HG02763 (cell line): ENCODE results near the gene ADD2.
"Not testable (repeated sequence)": the region's sequence is repeated elsewhere in the genome, so short reads cannot be mapped to it uniquely, and the experiment has no call there.

Source experiments
- ATAC-seq: cut with Tn5 transposase; IDR thresholded peaks from one replicate; pipeline ENCODE4 v1.9.1; 2021; ENCODE audit warnings: mild to moderate bottlenecking, moderate library complexity; ENCODE audit not compliant: unreplicated experiment

Gene ADD2, protein sequence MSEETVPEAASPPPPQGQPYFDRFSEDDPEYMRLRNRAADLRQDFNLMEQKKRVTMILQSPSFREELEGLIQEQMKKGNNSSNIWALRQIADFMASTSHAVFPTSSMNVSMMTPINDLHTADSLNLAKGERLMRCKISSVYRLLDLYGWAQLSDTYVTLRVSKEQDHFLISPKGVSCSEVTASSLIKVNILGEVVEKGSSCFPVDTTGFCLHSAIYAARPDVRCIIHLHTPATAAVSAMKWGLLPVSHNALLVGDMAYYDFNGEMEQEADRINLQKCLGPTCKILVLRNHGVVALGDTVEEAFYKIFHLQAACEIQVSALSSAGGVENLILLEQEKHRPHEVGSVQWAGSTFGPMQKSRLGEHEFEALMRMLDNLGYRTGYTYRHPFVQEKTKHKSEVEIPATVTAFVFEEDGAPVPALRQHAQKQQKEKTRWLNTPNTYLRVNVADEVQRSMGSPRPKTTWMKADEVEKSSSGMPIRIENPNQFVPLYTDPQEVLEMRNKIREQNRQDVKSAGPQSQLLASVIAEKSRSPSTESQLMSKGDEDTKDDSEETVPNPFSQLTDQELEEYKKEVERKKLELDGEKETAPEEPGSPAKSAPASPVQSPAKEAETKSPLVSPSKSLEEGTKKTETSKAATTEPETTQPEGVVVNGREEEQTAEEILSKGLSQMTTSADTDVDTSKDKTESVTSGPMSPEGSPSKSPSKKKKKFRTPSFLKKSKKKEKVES

DNA sequence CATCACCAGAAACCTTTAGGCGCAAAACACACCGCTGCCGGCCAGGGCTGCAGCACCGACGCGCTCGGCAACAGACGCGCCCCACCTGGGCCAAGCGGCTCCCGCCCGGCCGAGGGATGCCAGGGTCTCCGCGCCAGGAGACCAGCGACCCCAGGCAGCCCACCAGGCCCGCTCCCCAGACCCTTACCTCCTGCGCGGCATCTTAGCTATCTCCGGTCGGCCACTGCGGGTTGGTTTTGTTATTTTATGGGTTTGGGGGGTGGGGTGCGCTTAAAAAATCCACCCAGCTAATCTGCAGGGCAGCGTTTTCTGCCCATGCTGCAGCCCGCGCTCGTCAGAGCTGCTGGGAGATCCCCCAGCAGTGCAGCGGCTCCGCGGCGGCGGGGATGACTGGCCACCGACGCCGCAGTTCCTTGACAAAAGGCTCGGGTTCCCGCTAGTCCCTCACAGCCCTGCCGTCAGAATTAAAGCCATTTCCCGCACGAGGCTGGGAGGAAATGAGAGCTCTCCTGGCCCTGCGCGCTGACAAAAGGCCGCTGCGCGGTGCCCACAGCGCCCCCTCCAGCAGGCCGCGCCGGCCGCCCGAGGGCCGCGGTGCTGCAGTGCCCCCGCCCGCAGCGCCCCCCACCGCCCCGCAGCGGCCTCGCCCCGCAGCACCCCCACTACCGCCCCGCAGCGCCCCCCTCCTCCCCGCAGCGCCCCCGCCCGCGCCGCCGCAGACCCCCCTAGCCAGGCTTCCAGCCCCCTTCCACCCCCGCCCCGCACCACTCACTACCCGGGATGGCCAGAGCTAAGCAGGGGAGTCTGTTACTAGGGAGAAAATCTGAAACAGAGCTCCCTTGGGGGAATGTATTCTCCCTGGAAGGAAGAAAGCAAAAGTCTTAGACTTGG, at the start of gene ADD2:
Gene ADD2, minus strand, starts transcription at position 502 of the 891 bp plus-strand sequence. CDS start 61,792 bp downstream, outside the sequence.
- no peak for ATAC-seq

DNA sequence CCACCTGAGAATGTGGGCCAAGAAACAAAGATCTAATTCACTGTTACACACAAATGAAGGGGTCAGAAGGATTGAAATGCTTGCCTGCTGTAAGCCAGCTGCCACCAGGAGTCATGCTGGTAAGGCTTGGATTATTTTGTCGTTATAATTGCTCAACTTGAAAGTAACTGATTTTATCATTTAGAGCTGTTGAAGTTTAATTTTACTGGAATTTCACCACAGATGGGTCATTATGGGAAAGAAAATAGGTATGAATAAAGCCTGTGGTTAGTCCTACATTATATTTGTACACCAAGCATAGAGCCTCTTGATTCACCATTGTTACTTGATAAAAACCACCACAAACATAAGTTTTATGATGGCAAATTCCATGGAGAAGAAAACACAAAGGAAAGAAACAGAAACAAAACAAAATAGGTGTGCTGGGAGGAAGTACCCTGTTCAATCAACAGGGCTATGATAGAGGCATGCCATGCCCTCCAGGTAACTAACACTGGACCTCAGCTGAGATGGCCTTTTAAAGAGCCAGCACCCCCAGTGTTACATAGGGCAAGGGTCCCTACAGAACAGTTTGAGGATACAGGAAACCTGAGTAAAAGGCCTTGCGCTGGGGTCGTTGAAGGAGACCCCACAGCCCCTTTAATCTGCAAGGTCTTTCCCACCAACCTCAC, 49.4 kb upstream of the ADD2 start:
- ATAC-seq = no peak

DNA sequence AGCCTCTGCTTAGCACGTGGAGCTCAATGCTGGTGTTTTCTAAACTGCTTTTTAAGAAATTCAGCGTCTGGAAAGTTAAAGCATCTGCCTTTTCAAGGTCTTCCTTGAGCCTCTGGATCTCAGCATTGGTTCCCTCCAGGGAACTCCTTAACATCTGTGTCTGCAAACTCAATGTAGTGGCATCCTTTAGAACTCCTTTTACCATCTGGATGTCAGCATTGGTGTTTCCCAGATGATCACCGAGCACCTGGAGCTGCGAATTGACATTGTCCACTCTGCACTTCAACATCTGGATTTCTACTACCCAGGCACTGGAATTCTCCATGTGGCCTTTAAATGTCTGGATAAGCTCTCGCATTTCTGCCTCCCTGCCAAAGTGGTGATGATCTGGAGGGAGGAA, 48.7 kb upstream of the ADD2 start:
- no peak for ATAC-seq

DNA sequence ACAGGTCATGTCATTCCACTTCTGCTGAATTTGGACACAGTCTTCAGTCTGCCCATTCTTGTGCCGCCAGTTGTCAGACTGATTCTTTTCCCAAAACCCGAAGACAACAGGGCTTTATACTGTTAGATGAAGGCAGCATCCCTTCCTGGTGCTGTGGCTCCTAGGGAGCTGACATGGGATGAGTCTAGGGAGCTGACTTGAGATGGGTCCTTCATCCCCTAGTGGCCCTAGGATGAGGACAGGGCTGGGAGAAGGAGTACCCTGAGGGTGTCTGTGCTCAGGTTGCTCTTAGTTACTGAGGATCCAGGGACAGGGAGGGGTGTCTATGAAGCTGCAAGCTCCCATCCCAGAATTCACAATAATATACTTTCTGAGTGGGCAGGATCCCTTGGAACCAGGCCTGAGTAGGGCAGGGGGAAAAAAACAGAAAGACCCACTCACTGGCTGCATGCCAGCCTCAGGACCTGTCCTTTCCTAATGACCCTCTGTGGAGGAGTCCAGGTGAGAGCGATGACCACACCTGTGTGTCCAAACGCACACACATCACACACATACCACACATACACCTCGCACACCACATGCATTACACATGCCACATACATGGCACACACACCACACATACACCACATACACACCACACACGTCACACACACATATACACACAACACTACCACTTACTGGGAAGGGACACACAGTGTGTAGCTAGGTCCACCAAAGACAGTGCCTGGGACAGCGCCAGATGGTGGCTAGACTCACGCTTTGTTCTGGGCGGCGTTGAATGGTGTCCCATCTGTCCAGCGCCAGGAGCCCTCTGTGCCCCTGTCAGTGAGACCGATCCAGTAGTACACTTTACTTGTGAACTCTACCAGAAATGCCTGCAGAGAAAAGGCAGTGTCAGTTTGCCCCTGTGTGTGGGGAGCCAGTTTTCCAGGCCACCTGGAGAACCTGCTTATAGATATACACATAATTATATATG, 41.3 kb upstream of the ADD2 start:
- no peak for ATAC-seq

DNA sequence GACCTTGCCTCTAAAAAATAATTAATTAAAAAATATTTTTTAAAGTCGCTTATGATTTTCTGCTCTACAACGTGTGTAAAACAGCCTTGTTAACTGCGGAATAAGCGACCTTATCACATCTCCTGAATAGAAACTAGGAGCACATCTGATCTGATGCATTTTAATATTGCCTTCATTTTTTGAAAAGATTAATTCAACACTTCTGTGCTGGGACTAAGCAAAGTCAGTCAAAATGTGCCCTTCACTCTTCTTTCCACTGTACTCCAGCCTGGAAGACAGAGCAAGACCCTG, 39.8 kb upstream of the ADD2 start:
- ATAC-seq = no peak

DNA sequence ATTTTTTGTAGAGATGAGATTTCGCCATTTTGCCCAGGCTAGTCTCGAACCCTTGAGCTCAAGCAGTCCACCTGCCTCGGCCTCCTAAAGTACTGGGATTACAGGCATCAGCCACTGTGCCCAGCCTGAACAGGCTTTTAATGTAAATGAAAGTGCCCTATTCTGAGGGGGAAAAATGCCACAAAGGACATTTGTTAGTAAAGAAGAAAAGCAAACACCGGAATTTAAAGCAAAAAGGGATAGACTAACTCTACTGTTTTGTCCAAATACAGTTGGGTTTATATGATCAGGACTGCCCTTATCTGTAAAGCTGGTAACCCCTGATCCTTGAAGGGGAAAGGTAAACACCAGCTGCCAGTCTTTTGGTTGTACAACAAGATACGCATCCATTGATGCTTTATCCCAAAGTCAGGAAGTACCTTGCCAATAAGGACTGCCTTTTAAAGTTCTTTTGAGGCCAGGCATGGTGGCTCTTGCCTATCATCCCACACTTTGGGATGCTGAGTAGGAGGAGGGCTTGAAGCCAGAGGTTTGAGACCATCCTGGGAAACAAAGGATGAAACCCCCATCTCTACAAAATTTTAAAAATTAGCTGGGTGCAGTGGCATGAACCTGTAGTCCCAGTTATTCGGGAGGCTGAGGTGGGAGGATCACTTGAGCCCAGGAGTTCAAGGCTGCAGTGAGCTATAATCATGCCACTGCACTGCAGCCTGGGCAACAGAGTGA, 39.3 kb upstream of the ADD2 start:
- no peak for ATAC-seq

DNA sequence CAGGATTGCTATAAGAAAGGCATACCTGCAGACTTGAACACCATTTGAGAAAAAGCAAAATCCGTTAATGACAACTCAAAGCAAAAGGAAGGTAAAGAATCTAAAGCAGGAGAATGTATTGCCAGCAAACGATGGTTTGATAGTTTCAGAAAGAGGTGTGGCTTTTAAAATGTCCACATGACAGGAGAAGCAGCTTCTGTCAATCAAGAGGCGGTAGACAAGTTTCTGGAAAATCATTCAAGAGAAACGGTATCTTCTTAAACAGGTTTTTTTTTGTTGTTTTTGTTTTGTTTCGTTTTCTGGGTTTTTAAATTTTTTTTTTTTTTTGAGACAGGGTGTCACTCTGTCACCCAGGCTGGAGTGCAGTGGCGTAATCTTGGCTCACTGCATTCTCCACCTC, 38.6 kb upstream of the ADD2 start:
- no peak for ATAC-seq

DNA sequence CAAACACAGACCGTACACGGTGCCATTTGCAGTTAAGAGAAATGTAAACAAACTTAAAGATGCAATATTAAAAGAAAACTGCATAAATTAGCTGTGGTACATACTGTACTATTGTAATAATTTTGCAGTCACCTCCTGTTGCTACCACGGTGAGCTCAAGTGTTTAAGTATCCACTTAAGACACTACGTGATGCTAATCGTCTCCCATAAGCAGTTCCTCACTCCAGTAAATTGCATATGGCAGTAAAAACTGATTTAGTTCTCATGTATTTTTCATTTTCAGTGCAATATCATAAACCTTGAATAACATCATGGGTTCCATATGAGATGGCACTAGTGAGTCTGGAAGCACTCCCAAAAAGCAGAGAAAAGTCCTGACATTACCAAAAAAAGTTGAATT, 38.0 kb upstream of the ADD2 start:
- ATAC-seq = no peak

DNA sequence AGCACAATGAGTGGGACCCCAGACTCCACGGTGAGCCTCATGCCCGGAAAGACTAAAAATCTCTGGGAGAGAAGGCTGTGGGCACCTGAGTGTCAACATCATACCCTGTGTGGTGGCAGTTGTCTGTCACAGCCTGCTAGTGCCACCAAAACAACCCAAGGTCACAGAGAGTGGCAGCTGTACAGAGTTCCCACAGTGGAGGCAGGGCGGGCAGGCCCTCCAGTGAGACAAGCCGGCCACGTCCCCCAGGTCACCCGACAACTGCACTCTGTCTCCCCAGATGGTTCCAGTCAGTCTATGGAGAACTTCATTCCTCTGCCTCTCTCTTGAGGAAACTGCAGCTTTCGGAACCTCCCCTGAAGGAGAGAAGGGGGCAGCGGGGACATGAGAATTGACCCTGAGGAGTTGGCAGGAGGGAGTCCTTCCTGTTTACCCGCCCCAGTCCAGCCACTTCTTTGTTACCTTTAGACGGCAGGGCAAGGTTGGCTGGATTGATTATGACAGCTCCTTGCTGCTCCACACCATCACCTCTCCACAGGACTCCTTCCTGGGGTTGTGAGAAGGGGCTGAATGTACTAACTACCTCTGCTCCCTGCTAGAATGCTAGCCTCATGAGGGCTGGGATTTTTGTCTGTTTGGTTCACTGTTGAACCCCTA, 33.7 kb upstream of the ADD2 start:
- ATAC-seq = no peak

DNA sequence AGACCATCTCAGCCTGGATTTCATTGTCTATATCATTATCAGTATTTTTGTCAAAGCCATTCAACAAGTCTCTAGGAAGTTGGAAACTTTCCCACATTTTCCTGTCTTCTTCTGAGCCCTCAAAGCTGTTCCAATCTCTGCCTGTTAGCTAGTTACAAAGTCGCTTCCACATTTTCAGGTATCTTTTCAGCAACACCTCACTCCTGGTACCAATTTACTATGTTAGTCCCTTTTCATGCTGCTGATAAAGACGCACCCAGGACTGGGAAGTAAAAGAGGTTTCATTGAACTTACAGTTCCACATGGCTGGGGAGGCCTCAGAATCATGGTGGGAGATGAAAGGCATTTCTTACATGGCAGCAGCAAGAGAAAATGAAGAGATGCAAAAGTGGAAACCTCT, 31.7 kb upstream of the ADD2 start:
- ATAC-seq = no peak

DNA sequence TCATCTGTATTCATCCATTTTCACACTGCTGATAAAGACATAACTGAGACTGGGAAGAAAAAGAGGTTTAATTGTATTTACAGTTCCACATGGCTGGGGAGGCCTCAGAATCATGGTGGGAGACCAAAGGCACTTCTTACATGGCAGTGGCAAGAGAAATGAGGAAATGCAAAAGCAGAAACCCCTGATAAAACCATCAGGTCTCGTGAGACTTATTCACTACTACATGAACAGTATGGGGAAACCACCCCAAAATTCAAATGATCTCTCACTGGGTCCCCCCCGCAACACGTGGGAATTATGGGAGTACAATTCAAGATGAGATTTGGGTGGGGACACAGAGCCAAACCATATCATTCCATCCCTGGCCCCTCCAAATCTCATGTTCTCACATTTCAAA, 30.0 kb upstream of the ADD2 start:
- ATAC-seq = not testable (repeated sequence)

DNA sequence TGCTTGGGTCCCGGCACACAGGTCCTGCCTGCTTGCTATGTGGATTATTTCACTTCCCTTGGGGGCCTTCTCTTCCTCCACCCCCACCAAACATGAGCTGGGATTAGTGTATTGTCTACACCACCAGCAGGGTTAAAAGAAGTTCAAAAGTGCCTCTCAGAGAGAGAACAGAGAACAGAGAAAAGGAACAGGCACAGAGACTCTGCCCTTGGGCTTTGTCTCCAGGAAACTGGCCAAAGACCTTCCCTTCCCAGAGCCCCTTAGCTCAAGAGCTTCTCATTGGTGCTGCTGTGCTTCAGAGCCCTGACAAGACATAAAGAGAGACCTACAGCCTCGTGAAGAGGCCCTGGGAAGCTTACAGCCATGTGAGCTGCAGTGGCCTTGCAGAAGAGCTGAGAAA, 29.5 kb upstream of the ADD2 start:
- no peak for ATAC-seq

DNA sequence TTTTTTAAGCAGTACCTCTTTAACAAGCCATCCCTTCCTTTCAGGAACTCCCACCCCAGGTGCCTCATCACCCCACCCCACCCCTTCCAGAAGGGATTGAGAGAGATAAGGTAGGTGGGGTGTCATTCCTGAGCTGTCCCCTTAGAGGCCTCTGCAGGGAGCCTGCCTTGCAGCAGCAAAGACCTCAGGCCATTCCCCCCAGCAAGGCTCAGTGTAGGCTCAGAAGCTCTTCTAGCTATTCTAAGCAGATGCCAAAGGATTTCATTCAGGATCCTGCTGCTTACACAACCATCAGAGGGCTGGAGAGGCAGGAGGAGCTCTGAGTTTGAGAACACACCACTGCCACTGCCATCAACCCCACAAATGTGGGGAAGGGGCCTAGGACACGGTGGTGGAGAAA, 28.3 kb upstream of the ADD2 start:
- no peak for ATAC-seq

DNA sequence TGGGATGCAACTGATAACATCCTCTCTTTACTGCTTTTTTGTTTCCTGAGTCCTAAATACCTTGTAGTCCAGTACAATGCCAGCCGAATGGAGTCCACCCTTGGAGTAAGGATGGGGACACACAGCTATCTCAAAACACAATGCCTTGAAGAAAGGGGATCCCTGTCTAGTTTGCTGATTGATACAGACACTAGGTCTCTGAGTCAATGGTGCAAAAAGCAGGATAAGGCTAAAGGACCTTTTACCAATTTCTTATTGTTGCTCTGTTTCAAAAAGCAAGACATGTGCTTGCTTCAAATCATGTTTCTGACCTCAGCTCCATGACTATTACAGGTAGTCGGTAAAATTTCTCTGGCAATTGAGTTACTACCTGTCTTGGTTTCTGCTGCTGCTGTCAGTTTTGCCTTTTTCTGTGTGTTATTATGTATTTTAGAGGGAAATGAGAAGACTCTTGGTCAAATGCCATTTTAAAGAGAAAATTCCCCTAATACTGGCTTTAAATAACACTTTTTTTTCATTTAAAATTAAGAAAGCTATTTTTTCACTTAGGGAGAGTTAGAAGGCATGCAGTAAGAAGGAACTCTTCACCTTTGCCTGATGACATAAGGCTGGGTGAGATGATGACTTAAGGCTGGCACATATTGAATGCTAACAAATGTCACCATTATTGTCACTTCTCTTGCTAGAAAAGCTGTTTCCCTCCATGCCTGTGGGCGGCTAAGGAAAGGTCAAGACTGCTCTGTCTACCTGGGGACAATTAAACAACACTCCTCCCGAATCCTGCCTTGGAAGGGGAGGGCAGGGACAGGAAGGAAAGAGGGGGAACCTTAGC, 27.4 kb upstream of the ADD2 start:
- ATAC-seq = no peak

DNA sequence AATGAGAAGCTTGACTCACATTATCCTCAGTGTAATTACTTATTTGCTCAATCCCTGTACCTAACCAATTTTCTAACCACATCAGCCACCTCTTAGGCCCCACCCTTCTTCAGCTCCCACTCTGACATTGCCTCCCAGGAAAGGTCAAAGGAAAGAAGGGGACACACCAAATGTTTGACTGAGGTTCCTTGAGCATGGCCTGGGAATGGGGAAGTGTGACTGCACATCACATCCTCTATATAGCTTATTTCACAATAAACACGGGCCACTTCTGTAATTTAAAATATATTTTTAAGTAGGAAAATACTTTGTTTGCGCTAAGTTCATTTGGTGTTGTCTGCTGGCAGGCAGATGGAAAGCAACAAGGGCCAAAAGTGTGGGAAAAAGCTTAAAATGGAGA, 25.4 kb upstream of the ADD2 start:
- no peak for ATAC-seq

DNA sequence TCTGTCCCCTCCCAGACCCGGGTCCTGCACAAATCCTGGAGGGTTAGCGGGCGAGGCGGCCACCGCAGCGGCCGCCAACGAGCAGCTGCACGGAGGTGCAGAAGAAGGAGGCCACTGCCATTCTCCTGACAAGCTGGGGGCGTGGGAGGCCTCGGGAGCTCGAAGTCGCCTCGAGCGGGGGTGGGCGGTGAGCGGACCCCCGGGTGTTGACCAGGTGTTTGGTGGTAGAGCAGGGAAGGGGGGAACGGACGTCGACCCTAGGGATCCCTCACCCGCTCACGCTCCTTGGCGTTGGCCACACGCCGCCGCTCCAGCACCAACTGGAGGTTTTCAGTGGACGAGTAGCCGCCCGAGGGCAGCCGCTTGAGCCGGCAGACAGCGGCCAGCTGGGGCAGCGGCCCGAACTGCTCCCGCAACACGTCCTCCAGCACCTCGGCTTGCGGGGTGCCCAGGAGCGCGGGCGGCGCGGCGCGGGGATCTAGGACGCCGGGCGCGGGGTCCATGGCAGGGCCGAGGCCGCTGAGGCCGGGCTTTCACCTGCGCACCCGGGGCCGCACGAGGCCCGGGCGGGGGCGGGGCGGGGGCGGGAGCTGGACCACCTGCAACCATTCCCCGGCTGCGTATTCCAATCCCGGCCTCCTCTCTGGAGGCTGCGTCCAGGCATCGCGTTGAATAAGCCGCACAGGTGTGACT, 22.3 kb upstream of the ADD2 start, which contains the start of gene FIGLA:
Gene FIGLA, minus strand, starts transcription at position 508 of the 693 bp plus-strand sequence. Its CDS starts 5 bp downstream, at position 503.
- ATAC-seq = no peak
